Placental epithelial cell (primary cell): ENCODE results near the gene ZNF385D. TPM values are rescaled to one million over a fixed set of nuclear protein-coding genes. Genes with fewer than 3 reads are reported as not detected.

ENCODE experiments used
- total RNA-seq: library from RNA; depleted of rRNA; stranded (reverse); fragments of >200 nt; gene quantifications from 2 replicates; pipeline ENCODE4 v1.2.3, GENCODE V29; 2012

The ZNF385D gene
- under 0.01 TPM in 1 of 2 replicates, not detected in the other for total RNA-seq

GRCh38 chr3:21750831-21751391 lies at the start of gene ZNF385D:
Gene ZNF385D, minus strand, starts transcription at chr3:21751210. Its CDS starts 294 bp downstream, at chr3:21750916.

